BE2C (cell line): ENCODE results near the gene SLC16A8.
"Not testable (repeated sequence)": the region's sequence is repeated elsewhere in the genome, so short reads cannot be mapped to it uniquely, and the experiment has no call there.

ENCODE experiments used
- DNase-seq: peaks from one replicate; pipeline ENCODE4 v3.0.0-alpha.2; 2020
- H3K27me3 ChIP-seq: fragments of 250-450 bp; sonication (Bioruptor Pico); 2 replicates; pipeline ENCODE4 v1.5.1; 2020; ENCODE audit warnings: mild to moderate bottlenecking
- H3K36me3 ChIP-seq: fragments of 250-450 bp; sonication (Bioruptor Pico); 2 replicates; pipeline ENCODE4 v1.5.1; 2020; ENCODE audit warnings: mild to moderate bottlenecking
- H3K4me1 ChIP-seq: fragments of 250-450 bp; sonication (Bioruptor Pico); 2 replicates; pipeline ENCODE4 v1.5.1; 2020
- H3K4me3 ChIP-seq: 2 replicates; pipeline ENCODE4 v1.5.1; 2011; ENCODE audit warnings: low read depth, low read length
- H3K9me3 ChIP-seq: fragments of 250-450 bp; sonication (Bioruptor Pico); 2 replicates; pipeline ENCODE4 v1.5.1; 2020
- CTCF ChIP-seq: IDR thresholded peaks from 2 replicates; pipeline ENCODE4 v1.5.1; 2012; ENCODE audit warnings: mild to moderate bottlenecking, low read depth, low read length

SLC16A8 gene

GRCh38 chr22:38080850-38081635 is 2.9 kb downstream of the SLC16A8 start:
- peak overlapping the region; percentile 34 for H3K4me3 ChIP-seq
- H3K27me3 ChIP-seq = peaks cover 14% of the 10 kb centered on the region
- no peaks in the 10 kb centered on the region for H3K36me3 ChIP-seq
- DNase-seq = peak; percentile 64
- no peaks in the 10 kb centered on the region for H3K9me3 ChIP-seq
- H3K4me1 ChIP-seq = no peaks in the 10 kb centered on the region
- no peak for TF ChIP-seq CTCF

- Histone ChIP-seq H3K4me1 (no peaks in the 10 kb centered on the region), H3K4me3 (no peak overlapping the region), H3K9me3 (no peaks in the 10 kb centered on the region), H3K27me3 (peaks cover 14% of the 10 kb centered on the region), H3K36me3 (no peaks in the 10 kb centered on the region)
- DNase-seq = no peak
- TF ChIP-seq CTCF = no peak
These were observed 3.5 kb downstream of the SLC16A8 start for GRCh38 chr22:38080474-38080849.

- H3K9me3 ChIP-seq = no peaks in the 10 kb centered on the region
- H3K27me3 ChIP-seq = peaks cover 14% of the 10 kb centered on the region
- no peaks in the 10 kb centered on the region for H3K4me1 ChIP-seq
- TF ChIP-seq CTCF = no peak
- H3K36me3 ChIP-seq = no peaks in the 10 kb centered on the region
- DNase-seq = no peak
- H3K4me3 ChIP-seq = no peak overlapping the region
These were observed 4.2 kb downstream of the SLC16A8 start for GRCh38 chr22:38079804-38080203.

- not testable (repeated sequence) for H3K9me3 ChIP-seq, H3K4me3 ChIP-seq, H3K4me1 ChIP-seq, H3K36me3 ChIP-seq, DNase-seq
- peaks cover 14% of the 10 kb centered on the region for H3K27me3 ChIP-seq
These were observed 4.8 kb downstream of the SLC16A8 start for GRCh38 chr22:38079208-38079607.

- no peak for DNase-seq
- H3K4me1 ChIP-seq = no peaks in the 10 kb centered on the region
- no peak overlapping the region for H3K4me3 ChIP-seq
- TF ChIP-seq CTCF = no peak
- H3K36me3 ChIP-seq = no peaks in the 10 kb centered on the region
- no peaks in the 10 kb centered on the region for H3K9me3 ChIP-seq
- H3K27me3 ChIP-seq = peaks cover 14% of the 10 kb centered on the region
These were observed 5.7 kb downstream of the SLC16A8 start for GRCh38 chr22:38078046-38078840.

GRCh38 chr22:38077595-38077994 is 6.4 kb downstream of the SLC16A8 start:
- Histone ChIP-seq H3K9me3 (no peaks in the 10 kb centered on the region), H3K4me1 (no peaks in the 10 kb centered on the region), H3K27me3 (peaks cover 14% of the 10 kb centered on the region), H3K4me3 (no peak overlapping the region), H3K36me3 (no peaks in the 10 kb centered on the region; the same call in 1 of the 2 replicates)
- no peak for TF ChIP-seq CTCF
- DNase-seq = no peak
